HepG2 (cell line): Measurements from ENCODE around the gene C16orf54. TPM values are rescaled to one million over a fixed set of nuclear protein-coding genes. Genes with fewer than 3 reads are reported as not detected.
A peak's percentile ranks its signal among the peaks of the same experiment; 100 is the strongest.

Experiments
- AGO2 ChIP-seq: fragments of 200-400 bp; formaldehyde crosslinking; optimal IDR thresholded peaks from 2 replicates; pipeline ENCODE3; 2017; ENCODE audit warnings: mild to moderate bottlenecking, low read depth, low read length, moderate library complexity
- BRD4 ChIP-seq: sonication (generic); formaldehyde crosslinking; IDR thresholded peaks from 2 replicates; pipeline ENCODE4 v1.4.0; 2020; ENCODE audit warnings: missing genetic modification reagents
- DR1 ChIP-seq: sonication (generic); formaldehyde crosslinking; IDR thresholded peaks from 2 replicates; pipeline ENCODE4 v1.8.0; 2021; ENCODE audit warnings: mild to moderate bottlenecking, missing genetic modification reagents, inconsistent platforms
- ELF4 ChIP-seq: sonication (generic); formaldehyde crosslinking; IDR thresholded peaks from 2 replicates; pipeline ENCODE4 v1.5.0; 2020; ENCODE audit warnings: missing genetic modification reagents, mild to moderate bottlenecking, moderate library complexity, borderline replicate concordance
- GATA4 ChIP-seq: sonication (generic); IDR thresholded peaks from 2 replicates; pipeline ENCODE4 v1.6.1; 2016; ENCODE audit warnings: antibody characterized with exemption, low read depth, borderline replicate concordance
- HDAC6 ChIP-seq: fragments of 200-600 bp; sonication (generic); IDR thresholded peaks from 2 replicates; pipeline ENCODE4 v1.7.0; 2017; ENCODE audit warnings: mild to moderate bottlenecking, antibody characterized with exemption, low read length, low read depth
- HNF4G ChIP-seq, 2 experiments: sonication (generic) in 1 of 2; formaldehyde crosslinking in 1 of 2; IDR thresholded peaks; 2 replicates each; pipeline versions ENCODE4 v1.4.0 to v1.6.1; 2011 to 2020; ENCODE audit warnings: borderline replicate concordance in 2 of 2, low read depth in 2 of 2, mild to moderate bottlenecking in 2 of 2, low read length in 1 of 2, missing genetic modification reagents in 1 of 2, moderate library complexity in 1 of 2
- JUN ChIP-seq: sonication (generic); formaldehyde crosslinking; IDR thresholded peaks from 2 replicates; pipeline ENCODE4 v1.4.0; 2020; ENCODE audit warnings: mild to moderate bottlenecking, missing genetic modification reagents
- MZF1 ChIP-seq: sonication (generic); formaldehyde crosslinking; IDR thresholded peaks from 2 replicates; pipeline ENCODE4 v1.8.1; 2023; ENCODE audit warnings: mild to moderate bottlenecking, missing genetic modification reagents, borderline replicate concordance
- NFATC3 ChIP-seq: sonication (generic); formaldehyde crosslinking; IDR thresholded peaks from 2 replicates; pipeline ENCODE4 v1.5.1; 2020; ENCODE audit warnings: mild to moderate bottlenecking, missing genetic modification reagents
- RNF2 ChIP-seq: fragments of 450-650 bp; conservative IDR thresholded peaks from 2 replicates; pipeline ENCODE4 v1.6.1; 2016; ENCODE audit warnings: low read depth
- SIX1 ChIP-seq: sonication (generic); formaldehyde crosslinking; IDR thresholded peaks from 2 replicates; pipeline ENCODE4 v1.4.0; 2020; ENCODE audit warnings: missing genetic modification reagents, borderline replicate concordance
- SMC3 ChIP-seq: IDR thresholded peaks from 2 replicates; pipeline ENCODE4 v1.6.1; 2011; ENCODE audit warnings: low read length, improper control_type of control experiment
- STAG1 ChIP-seq: sonication (generic); formaldehyde crosslinking; IDR thresholded peaks from 2 replicates; pipeline ENCODE4 v1.4.0; 2020; ENCODE audit warnings: missing genetic modification reagents
- THAP11 ChIP-seq: IDR thresholded peaks from 2 replicates; pipeline ENCODE4 v1.6.1; 2016; ENCODE audit warnings: missing biosample characterization, missing genetic modification reagents
- ZNF101 ChIP-seq: sonication (generic); formaldehyde crosslinking; IDR thresholded peaks from 2 replicates; pipeline ENCODE4 v1.4.0; 2020; ENCODE audit warnings: mild to moderate bottlenecking, low read depth, missing genetic modification reagents, borderline replicate concordance
- ZNF121 ChIP-seq: sonication (generic); formaldehyde crosslinking; IDR thresholded peaks from 2 replicates; pipeline ENCODE4 v1.5.0; 2020; ENCODE audit warnings: mild to moderate bottlenecking, missing genetic modification reagents
- ZNF251 ChIP-seq: sonication (generic); formaldehyde crosslinking; IDR thresholded peaks from 2 replicates; pipeline ENCODE4 v1.9.0; 2021; ENCODE audit warnings: mild to moderate bottlenecking, missing genetic modification reagents
- ZNF264 ChIP-seq: sonication (generic); formaldehyde crosslinking; IDR thresholded peaks from 2 replicates; pipeline ENCODE4 v1.4.0; 2020; ENCODE audit warnings: missing genetic modification reagents
- ZNF678 ChIP-seq: sonication (generic); formaldehyde crosslinking; IDR thresholded peaks from 2 replicates; pipeline ENCODE4 v1.4.0; 2020; ENCODE audit warnings: mild to moderate bottlenecking, missing genetic modification reagents
- ZNF879 ChIP-seq: sonication (generic); formaldehyde crosslinking; IDR thresholded peaks from 2 replicates; pipeline ENCODE4 v1.8.1; 2023; ENCODE audit warnings: missing genetic modification reagents
- ZZZ3 ChIP-seq: sonication (generic); formaldehyde crosslinking; IDR thresholded peaks from 2 replicates; pipeline ENCODE4 v1.4.0; 2020; ENCODE audit warnings: missing genetic modification reagents, mild to moderate bottlenecking, borderline replicate concordance
- polyA plus RNA-seq, 8 experiments: library from polyadenylated mRNA; depleted of rRNA in 3 of 8; stranded (reverse) in 7 of 8; unstranded in 1 of 8; fragments of >200 nt; fragmentation: Illumina TruSeq in 4 of 8; extraction: Trizol in 4 of 8; gene quantifications; 2 replicates each; pipeline versions ENCODE4 v1.2.1 to v1.2.3, GENCODE V29; 2011 to 2016; ENCODE audit warnings: low read depth in 4 of 8, missing spikeins in 1 of 8, mixed read lengths in 1 of 8; ENCODE audit not compliant: insufficient read depth in 1 of 8
- total RNA-seq, 5 experiments: library from RNA; depleted of rRNA; stranded (reverse); fragments of >200 nt; fragmentation: Illumina TruSeq; extraction: Trizol; gene quantifications; 2 replicates each; pipeline ENCODE4 v1.2.3, GENCODE V29; 2016; ENCODE audit warnings: low read depth in 1 of 5
- TF ChIP-seq, protein P1 (sequence below): sonication (generic); formaldehyde crosslinking; IDR thresholded peaks from 2 replicates; pipeline ENCODE4 v1.9.0; 2022; ENCODE audit warnings: low read depth, missing genetic modification reagents
- TF ChIP-seq, protein P2 (sequence below): sonication (generic); formaldehyde crosslinking; IDR thresholded peaks from 2 replicates; pipeline ENCODE4 v1.4.0; 2020; ENCODE audit warnings: missing genetic modification reagents

Gene C16orf54
- total and polyA plus RNA-seq, 2 of the 13 experiments (the other 11 are each of a cell fraction or from before 2014, with no cell fraction given) = not detected

DNA sequence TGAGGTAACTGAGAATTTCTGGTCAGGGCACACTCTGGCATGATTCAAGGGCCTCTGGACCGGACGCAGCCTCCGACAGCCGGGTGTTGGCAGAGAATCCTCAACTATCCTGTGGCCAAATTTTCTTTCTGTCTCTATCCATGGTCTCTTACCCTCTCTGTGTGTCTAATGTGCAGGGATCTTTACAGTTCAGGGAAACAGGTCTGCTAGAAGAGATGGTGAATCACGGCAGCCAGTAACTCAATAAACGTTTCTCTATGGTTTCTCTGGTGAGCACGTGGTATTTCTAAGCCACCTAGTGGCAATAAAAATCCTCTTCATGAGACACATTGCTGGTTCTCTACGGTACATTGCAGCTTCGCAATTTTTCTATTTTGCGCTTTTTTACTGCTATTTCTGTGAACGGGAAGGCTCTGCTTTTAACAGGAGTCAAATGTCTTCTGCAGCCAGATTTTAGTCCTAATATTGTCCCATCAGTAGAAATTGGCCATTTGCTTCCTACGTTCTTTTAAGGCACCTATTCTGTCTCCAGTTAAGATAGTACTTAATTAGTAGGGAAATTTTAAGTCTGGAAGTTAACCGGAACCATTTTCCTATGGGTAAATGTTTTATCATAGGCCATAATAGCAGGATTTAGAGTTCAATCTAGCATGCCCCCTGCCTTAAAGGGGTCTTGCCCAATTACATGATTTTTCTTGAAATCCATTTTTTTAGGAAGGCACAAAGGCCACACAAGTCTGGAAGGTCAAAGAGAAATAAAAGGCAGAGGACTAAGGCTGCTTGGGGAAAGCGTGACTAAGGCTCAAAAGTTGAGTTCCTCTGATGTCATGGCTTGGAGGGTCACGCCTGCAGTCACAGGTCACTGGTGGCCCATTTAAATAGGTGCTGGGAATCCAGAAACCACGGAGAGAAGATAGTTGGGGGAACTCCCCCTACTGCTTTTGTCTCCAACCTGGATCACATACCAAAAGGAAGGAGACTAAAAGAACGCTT lies 35.3 kb downstream of the C16orf54 start (continued):
- TF ChIP-seq ZNF121 (no peak), ZNF251 (CRISPR knock-in tag) (no peak), ELF4 (CRISPR knock-in tag) (no peak), ZNF879 (no peak), HNF4G (IDR thresholded peaks at IDR 0.05; ENCODE audit: borderline replicate concordance, low read depth, low read length) (no peak), HNF4G (CRISPR knock-in tag; IDR thresholded peaks at IDR 0.05; ENCODE audit: borderline replicate concordance, low read depth) (no peak), AGO2 (no peak), GATA4 (no peak), NFATC3 (no peak), RNF2 (no peak), ZNF101 (CRISPR knock-in tag) (no peak), ZNF264 (CRISPR knock-in tag) (0 out of 2 replicates have a peak, but pooled peaks have one; percentile 21), BRD4 (CRISPR knock-in tag) (no peak), SIX1 (CRISPR knock-in tag) (no peak), STAG1 (CRISPR knock-in tag) (peak; percentile 61), SMC3 (peak; percentile 65), ZZZ3 (CRISPR knock-in tag) (no peak), THAP11 (CRISPR knock-in tag) (peak; percentile 37; the same call in 1 of the 2 replicates), ZNF678 (CRISPR knock-in tag) (no peak), MZF1 (no peak), HDAC6 (no peak), JUN (CRISPR knock-in tag) (no peak), DR1 (CRISPR knock-in tag) (no peak)
- TF ChIP-seq, protein P1, sequence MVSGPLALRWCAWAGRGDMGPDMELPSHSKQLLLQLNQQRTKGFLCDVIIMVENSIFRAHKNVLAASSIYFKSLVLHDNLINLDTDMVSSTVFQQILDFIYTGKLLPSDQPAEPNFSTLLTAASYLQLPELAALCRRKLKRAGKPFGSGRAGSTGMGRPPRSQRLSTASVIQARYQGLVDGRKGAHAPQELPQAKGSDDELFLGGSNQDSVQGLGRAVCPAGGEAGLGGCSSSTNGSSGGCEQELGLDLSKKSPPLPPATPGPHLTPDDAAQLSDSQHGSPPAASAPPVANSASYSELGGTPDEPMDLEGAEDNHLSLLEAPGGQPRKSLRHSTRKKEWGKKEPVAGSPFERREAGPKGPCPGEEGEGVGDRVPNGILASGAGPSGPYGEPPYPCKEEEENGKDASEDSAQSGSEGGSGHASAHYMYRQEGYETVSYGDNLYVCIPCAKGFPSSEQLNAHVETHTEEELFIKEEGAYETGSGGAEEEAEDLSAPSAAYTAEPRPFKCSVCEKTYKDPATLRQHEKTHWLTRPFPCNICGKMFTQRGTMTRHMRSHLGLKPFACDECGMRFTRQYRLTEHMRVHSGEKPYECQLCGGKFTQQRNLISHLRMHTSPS (CRISPR knock-in tag) = no peak
- TF ChIP-seq, protein P2, sequence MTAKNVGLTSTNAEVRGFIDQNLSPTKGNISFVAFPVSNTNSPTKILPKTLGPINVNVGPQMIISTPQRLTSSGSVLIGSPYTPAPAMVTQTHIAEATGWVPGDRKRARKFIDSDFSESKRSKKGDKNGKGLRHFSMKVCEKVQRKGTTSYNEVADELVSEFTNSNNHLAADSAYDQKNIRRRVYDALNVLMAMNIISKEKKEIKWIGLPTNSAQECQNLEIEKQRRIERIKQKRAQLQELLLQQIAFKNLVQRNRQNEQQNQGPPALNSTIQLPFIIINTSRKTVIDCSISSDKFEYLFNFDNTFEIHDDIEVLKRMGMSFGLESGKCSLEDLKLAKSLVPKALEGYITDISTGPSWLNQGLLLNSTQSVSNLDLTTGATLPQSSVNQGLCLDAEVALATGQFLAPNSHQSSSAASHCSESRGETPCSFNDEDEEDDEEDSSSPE (CRISPR knock-in tag) = no peak
